Glutamatergic neuron (in vitro differentiated cells): ENCODE data around the gene RHO. TPM values are rescaled to one million over a fixed set of nuclear protein-coding genes. Genes with fewer than 3 reads are reported as not detected.

Source experiments
- DNase-seq: peaks from one replicate; pipeline ENCODE4 v3.0.0; 2022
- H3K27ac Mint-ChIP-seq: one replicate; pipeline ENCODE4 v1.8.0; 2020; ENCODE audit warnings: mild to moderate bottlenecking, mixed read lengths, inconsistent platforms; ENCODE audit not compliant: unreplicated experiment
- H3K27me3 Mint-ChIP-seq: one replicate; pipeline ENCODE4 v1.8.0; 2020; ENCODE audit warnings: mild to moderate bottlenecking, moderate library complexity, mixed read lengths, inconsistent platforms; ENCODE audit not compliant: unreplicated experiment
- H3K36me3 Mint-ChIP-seq: one replicate; pipeline ENCODE4 v1.8.0; 2020; ENCODE audit warnings: mild to moderate bottlenecking, mixed read lengths, inconsistent platforms; ENCODE audit not compliant: unreplicated experiment
- H3K4me1 Mint-ChIP-seq: one replicate; pipeline ENCODE4 v1.8.0; 2020; ENCODE audit warnings: mild to moderate bottlenecking, low read depth, mixed read lengths, inconsistent platforms; ENCODE audit not compliant: unreplicated experiment
- H3K4me3 Mint-ChIP-seq: one replicate; pipeline ENCODE4 v1.8.0; 2020; ENCODE audit warnings: mild to moderate bottlenecking, mixed read lengths, inconsistent platforms; ENCODE audit not compliant: unreplicated experiment
- H3K9me3 Mint-ChIP-seq: one replicate; pipeline ENCODE4 v1.8.0; 2020; ENCODE audit warnings: mild to moderate bottlenecking, moderate library complexity, mixed read lengths, inconsistent platforms; ENCODE audit not compliant: unreplicated experiment
- total RNA-seq: library from RNA; stranded (reverse); fragmentation: NEBNext Ultra II Directional; extraction: Animal tissue kit (Norgen Biotek cat#: 25700); gene quantifications from one replicate; pipeline ENCODE4 v1.2.1, GENCODE V29; 2021; ENCODE audit not compliant: unreplicated experiment
- TF ChIP-seq, protein P1 (sequence below): fragments of 200-600 bp; sonication (generic); IDR thresholded peaks from one replicate; pipeline ENCODE4 v1.5.0; 2021; ENCODE audit not compliant: partially characterized antibody, unreplicated experiment

The RHO gene
- total RNA-seq, 1 donor from 2014 or later, result not detected

- TF ChIP-seq, protein P1, sequence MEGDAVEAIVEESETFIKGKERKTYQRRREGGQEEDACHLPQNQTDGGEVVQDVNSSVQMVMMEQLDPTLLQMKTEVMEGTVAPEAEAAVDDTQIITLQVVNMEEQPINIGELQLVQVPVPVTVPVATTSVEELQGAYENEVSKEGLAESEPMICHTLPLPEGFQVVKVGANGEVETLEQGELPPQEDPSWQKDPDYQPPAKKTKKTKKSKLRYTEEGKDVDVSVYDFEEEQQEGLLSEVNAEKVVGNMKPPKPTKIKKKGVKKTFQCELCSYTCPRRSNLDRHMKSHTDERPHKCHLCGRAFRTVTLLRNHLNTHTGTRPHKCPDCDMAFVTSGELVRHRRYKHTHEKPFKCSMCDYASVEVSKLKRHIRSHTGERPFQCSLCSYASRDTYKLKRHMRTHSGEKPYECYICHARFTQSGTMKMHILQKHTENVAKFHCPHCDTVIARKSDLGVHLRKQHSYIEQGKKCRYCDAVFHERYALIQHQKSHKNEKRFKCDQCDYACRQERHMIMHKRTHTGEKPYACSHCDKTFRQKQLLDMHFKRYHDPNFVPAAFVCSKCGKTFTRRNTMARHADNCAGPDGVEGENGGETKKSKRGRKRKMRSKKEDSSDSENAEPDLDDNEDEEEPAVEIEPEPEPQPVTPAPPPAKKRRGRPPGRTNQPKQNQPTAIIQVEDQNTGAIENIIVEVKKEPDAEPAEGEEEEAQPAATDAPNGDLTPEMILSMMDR, result no peak
Measured at GRCh38 chr3:129563850-129564535, 35.6 kb downstream of the RHO start.

DNA sequence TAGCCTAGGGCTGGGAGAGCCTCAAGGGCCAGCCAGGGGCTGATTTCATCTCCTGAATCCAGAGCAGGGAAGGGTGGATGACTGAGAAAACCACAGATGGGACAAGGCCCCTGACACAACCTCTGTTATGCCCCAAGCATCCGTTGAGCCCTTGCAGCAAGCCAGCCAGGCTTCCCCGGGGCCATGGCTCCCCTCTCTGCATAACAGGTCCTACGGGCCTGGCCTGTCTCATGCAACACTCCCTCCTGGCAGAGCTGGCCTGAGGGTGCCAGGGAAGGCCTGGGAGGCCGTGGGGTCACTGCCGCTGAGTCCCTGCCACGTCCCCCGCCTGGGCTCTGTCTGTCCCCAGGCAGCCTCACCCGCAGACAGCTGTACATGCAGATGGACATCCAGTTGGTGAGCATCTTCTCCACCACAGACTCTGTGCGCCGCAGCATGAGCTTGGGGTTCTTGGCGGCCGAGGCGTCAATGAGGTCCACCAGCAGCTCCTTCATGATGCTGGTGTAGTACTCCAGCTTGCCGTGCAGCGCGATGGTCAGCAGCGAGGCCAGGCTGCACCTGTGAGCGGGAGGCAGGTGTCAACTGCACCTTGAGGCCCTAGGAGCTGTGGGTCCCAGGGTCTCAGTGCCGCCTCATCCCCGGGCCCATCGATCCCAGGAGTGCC is 36.7 kb downstream of the RHO start:
- no peak overlapping the region for H3K4me3 Mint-ChIP-seq
- TF ChIP-seq, protein P1, result no peak
- no peak for DNase-seq
- no peak overlapping the region for H3K27ac Mint-ChIP-seq
- H3K9me3 Mint-ChIP-seq, result peaks cover 11% of the 10 kb centered on the region
- peaks cover 5% of the 10 kb centered on the region for H3K36me3 Mint-ChIP-seq
- H3K27me3 Mint-ChIP-seq, result peaks cover 10% of the 10 kb centered on the region
- peaks cover 19% of the 10 kb centered on the region for H3K4me1 Mint-ChIP-seq

More at GRCh38 chr3:129563850-129564535, 35.6 kb downstream of the RHO start:
- Mint-ChIP-seq H3K36me3 (peaks cover 5% of the 10 kb centered on the region), H3K27me3 (peaks cover 10% of the 10 kb centered on the region), H3K4me1 (peaks cover 19% of the 10 kb centered on the region), H3K4me3 (no peak overlapping the region), H3K27ac (no peak overlapping the region), H3K9me3 (peaks cover 11% of the 10 kb centered on the region)
- no peak for DNase-seq

- H3K27me3 Mint-ChIP-seq, result peaks cover 8% of the 10 kb centered on the region
- H3K27ac Mint-ChIP-seq, result peak overlapping the region; percentile 48
- TF ChIP-seq, protein P1, result no peak
- H3K36me3 Mint-ChIP-seq, result peaks cover under 1% of the 10 kb centered on the region
- peaks cover 14% of the 10 kb centered on the region for H3K4me1 Mint-ChIP-seq
- peaks cover 8% of the 10 kb centered on the region for H3K9me3 Mint-ChIP-seq
- H3K4me3 Mint-ChIP-seq, result no peak overlapping the region
- no peak for DNase-seq
Measured at GRCh38 chr3:129565902-129566301, 37.5 kb downstream of the RHO start.

DNA sequence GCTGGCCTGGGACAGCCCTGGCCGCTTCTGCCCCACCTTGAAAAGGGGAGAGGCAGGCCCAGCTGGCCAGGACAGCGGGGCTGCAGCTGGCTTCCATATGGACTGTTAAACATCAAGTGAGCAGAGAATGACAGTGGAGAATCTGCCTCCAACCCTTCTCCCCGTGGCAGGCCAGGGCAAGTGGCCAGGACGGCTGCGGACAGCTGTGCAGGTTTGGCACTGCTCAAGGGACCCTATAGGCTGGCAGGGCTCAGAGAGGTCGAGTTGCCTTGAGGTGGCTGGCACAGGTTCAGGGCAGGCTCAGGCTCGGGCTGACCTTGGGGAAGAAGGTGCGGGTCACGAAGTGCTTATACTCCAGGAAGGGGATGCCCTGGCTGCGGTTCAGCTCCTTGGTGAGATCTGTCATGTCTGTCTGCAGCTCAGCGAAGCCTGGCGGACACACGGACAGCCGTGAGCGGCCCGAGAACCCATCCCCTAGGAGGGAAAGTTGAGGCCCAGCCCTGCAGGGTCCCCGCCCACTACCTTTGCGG is 38.8 kb downstream of the RHO start:
- Mint-ChIP-seq H3K4me1 (peaks cover 17% of the 10 kb centered on the region), H3K27me3 (peaks cover 12% of the 10 kb centered on the region), H3K9me3 (peaks cover 8% of the 10 kb centered on the region), H3K27ac (peak overlapping the region; percentile 74), H3K4me3 (peak overlapping the region; percentile 34), H3K36me3 (no peaks in the 10 kb centered on the region)
- DNase-seq, result peak; percentile 56
- TF ChIP-seq, protein P1, result no peak

DNA sequence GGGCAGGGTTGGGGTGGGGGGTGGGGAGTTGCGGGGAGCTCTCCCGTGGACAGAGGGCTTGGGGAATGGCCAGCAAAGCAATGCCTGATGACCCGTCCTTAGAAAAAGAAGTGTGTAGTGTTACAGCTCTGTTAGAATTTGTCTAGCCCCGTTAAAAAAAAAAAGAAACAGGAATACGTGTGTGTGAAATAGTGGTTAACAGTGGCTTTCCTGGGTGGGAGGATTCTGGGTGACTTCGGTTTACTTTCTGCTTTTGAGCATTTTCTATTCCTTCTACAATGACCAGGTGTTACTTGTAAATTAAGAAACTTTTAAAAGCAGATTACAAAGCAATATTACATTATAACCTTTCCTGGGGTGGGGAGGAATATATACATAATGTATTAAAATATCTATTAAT is 39.5 kb downstream of the RHO start:
- Mint-ChIP-seq H3K36me3 (no peaks in the 10 kb centered on the region), H3K27me3 (peaks cover 13% of the 10 kb centered on the region), H3K4me3 (no peak overlapping the region), H3K27ac (peak overlapping the region; percentile 28), H3K9me3 (peaks cover 8% of the 10 kb centered on the region), H3K4me1 (peaks cover 17% of the 10 kb centered on the region)
- TF ChIP-seq, protein P1, result no peak
- no peak for DNase-seq
